ENCODE results near the gene DPEP2. TPM values are rescaled to one million over a fixed set of nuclear protein-coding genes. Genes with fewer than 3 reads are reported as not detected.
"Not testable (repeated sequence)": the region's sequence is repeated elsewhere in the genome, so short reads cannot be mapped to it uniquely, and the experiment has no call there.

DPEP2 gene
- total RNA-seq, 1 donor from 2014 or later, result 0.99 TPM

GRCh38 chr16:68037841-68038597 is 38.7 kb upstream of the DPEP2 start:
- H3K36me3 ChIP-seq, result no peaks in the 10 kb centered on the region
- no peak for TF ChIP-seq CTCF (IDR thresholded peaks at IDR 0.05; ENCODE audit: borderline replicate concordance)
- H3K9me3 ChIP-seq (replicated peaks), result no peaks in the 10 kb centered on the region
- intact Hi-C loops (cut with micrococcal nuclease), result loop anchor here (5.0 kb wide), 1 partner anchor 221 kb away; no protein-coding TSS in a partner anchor
- H3K4me3 ChIP-seq, result no peak overlapping the region
- no peaks in the 10 kb centered on the region for H3K27me3 ChIP-seq (ENCODE audit: low read depth)
- peak overlapping the region; percentile 22 for H3K27ac ChIP-seq (replicated peaks)
- DNase-seq, result no peak
- no peaks in the 10 kb centered on the region for H3K4me1 ChIP-seq

- H3K9me3 ChIP-seq (replicated peaks), result no peaks in the 10 kb centered on the region
- H3K4me1 ChIP-seq, result no peaks in the 10 kb centered on the region
- intact Hi-C loops (cut with micrococcal nuclease), result loop anchor here (5.0 kb wide), 1 partner anchor 218 kb away; no protein-coding TSS in a partner anchor
- H3K27me3 ChIP-seq (ENCODE audit: low read depth), result no peaks in the 10 kb centered on the region
- no peak overlapping the region for H3K27ac ChIP-seq (replicated peaks)
- no peak overlapping the region for H3K4me3 ChIP-seq
- no peak for DNase-seq
- no peak for TF ChIP-seq CTCF (IDR thresholded peaks at IDR 0.05; ENCODE audit: borderline replicate concordance)
- H3K36me3 ChIP-seq, result no peaks in the 10 kb centered on the region
Measured at GRCh38 chr16:68035227-68035626, 35.9 kb upstream of the DPEP2 start.

GRCh38 chr16:68033101-68033500 is 33.8 kb upstream of the DPEP2 start:
- DNase-seq, result no peak
- intact Hi-C loops (cut with micrococcal nuclease), result no loop called here
- Histone ChIP-seq H3K4me3 (no peak overlapping the region), H3K27ac (replicated peaks) (no peak overlapping the region), H3K27me3 (ENCODE audit: low read depth) (no peaks in the 10 kb centered on the region), H3K36me3 (no peaks in the 10 kb centered on the region), H3K9me3 (replicated peaks) (no peaks in the 10 kb centered on the region), H3K4me1 (no peaks in the 10 kb centered on the region)
- TF ChIP-seq CTCF (IDR thresholded peaks at IDR 0.05; ENCODE audit: borderline replicate concordance), result no peak

- H3K27me3 ChIP-seq (ENCODE audit: low read depth), result no peaks in the 10 kb centered on the region
- DNase-seq, result no peak
- H3K9me3 ChIP-seq (replicated peaks), result no peaks in the 10 kb centered on the region
- TF ChIP-seq CTCF (IDR thresholded peaks at IDR 0.05; ENCODE audit: borderline replicate concordance), result no peak
- H3K4me3 ChIP-seq, result no peak overlapping the region
- H3K4me1 ChIP-seq, result no peaks in the 10 kb centered on the region
- intact Hi-C loops (cut with micrococcal nuclease), result no loop called here
- H3K36me3 ChIP-seq, result peaks cover under 1% of the 10 kb centered on the region
- no peak overlapping the region for H3K27ac ChIP-seq (replicated peaks)
Measured at GRCh38 chr16:68031951-68032350, 32.7 kb upstream of the DPEP2 start.

- DNase-seq; H3K4me1 ChIP-seq; H3K36me3 ChIP-seq; H3K9me3 ChIP-seq (replicated peaks); H3K27me3 ChIP-seq (ENCODE audit: low read depth); H3K27ac ChIP-seq (replicated peaks); intact Hi-C loops (cut with micrococcal nuclease); H3K4me3 ChIP-seq: not testable (repeated sequence)
Measured at GRCh38 chr16:68030108-68030507, 30.8 kb upstream of the DPEP2 start.

GRCh38 chr16:68028996-68029395 is 29.7 kb upstream of the DPEP2 start:
- intact Hi-C loops (cut with micrococcal nuclease), result no loop called here
- no peak for DNase-seq
- Histone ChIP-seq H3K27me3 (ENCODE audit: low read depth) (no peaks in the 10 kb centered on the region), H3K4me3 (no peak overlapping the region), H3K27ac (replicated peaks) (no peak overlapping the region), H3K9me3 (replicated peaks) (no peaks in the 10 kb centered on the region), H3K36me3 (peaks cover 8% of the 10 kb centered on the region), H3K4me1 (peaks cover 3% of the 10 kb centered on the region)
- TF ChIP-seq CTCF (IDR thresholded peaks at IDR 0.05; ENCODE audit: borderline replicate concordance), result no peak
